ENCODE data around the gene WHRN.

- TF ChIP-seq POLR2AphosphoS5 (IDR thresholded peaks at IDR 0.05; ENCODE audit: low read depth, low read length) = no peak
- no peak for TF ChIP-seq REST (IDR thresholded peaks at IDR 0.05; ENCODE audit: insufficient read depth in 1 of 2, low read depth in 2 of 2, low read length in 2 of 2)
- TF ChIP-seq TAF1 (IDR thresholded peaks at IDR 0.05; ENCODE audit: borderline replicate concordance, insufficient read depth, low read length) = no peak
- no peak for TF ChIP-seq SIN3A (IDR thresholded peaks at IDR 0.05; ENCODE audit: borderline replicate concordance, insufficient read depth, low read length)
- no peak for TF ChIP-seq FOXP2 (optimal IDR thresholded peaks at IDR 0.05; ENCODE audit: borderline replicate concordance, extremely low read depth, extremely low read length, insufficient read depth)
Measured at GRCh38 chr9:114407889-114408288, 97.4 kb downstream of the WHRN start.
